GM12878 (cell line): Measurements from ENCODE around the gene ABHD2. TPM values are rescaled to one million over a fixed set of nuclear protein-coding genes. Genes with fewer than 3 reads are reported as not detected.

Experiments used
- ATAC-seq: fragments of 200-7000 bp; cut with Tn5 transposase; 3 replicates; pipeline ENCODE4 v1.9.1; 2020; ENCODE audit warnings: mild to moderate bottlenecking, moderate library complexity
- BruUV-seq: library from RNA; stranded (reverse); fragments of 400-500 nt; replicated peaks from 2 replicates; lab custom pipeline; 2021; lab: Mats Ljungman, UMichigan
- CTCF ChIA-PET: fragments of 300-600 bp; sonication (Branson Sonifier 250); formaldehyde crosslinking; extraction: SDS; loops from one replicate; lab custom pipeline; 2021; ENCODE audit warnings: inconsistent platforms; lab: Yijun Ruan, JAX
- POLR2A ChIA-PET: fragments of 350-600 bp; formaldehyde crosslinking; extraction: SDS; loops from one replicate; lab custom pipeline; 2021; ENCODE audit warnings: inconsistent platforms; lab: Charles Lee
- RAD21 ChIA-PET: fragments of 300-600 bp; sonication (Branson Sonifier 250); formaldehyde crosslinking; loops from one replicate; lab custom pipeline; 2023; ENCODE audit warnings: antibody characterized with exemption; ENCODE audit not compliant: unreplicated experiment; lab: Charles Lee
- SMC1A ChIA-PET: fragments of 300-600 bp; sonication (Branson Sonifier 250); formaldehyde crosslinking; loops from one replicate; lab custom pipeline; 2023; ENCODE audit not compliant: unreplicated experiment, uncharacterized antibody; lab: Charles Lee
- DNase-seq: peaks from one replicate; pipeline ENCODE4 v3.0.0-alpha.2; 2011; ENCODE audit warnings: low read depth, low spot score
- FAIRE-seq: peaks from 3 replicates; lab custom pipeline; 2011; peaks lifted over from hg19 to GRCh38; lab: Jason Lieb, UNC
- H2AFZ ChIP-seq: 2 replicates; pipeline ENCODE4 v1.6.0; 2011; ENCODE audit warnings: low read depth, low read length, control low read depth; ENCODE audit not compliant: control insufficient read depth
- H3K27ac ChIP-seq: 2 replicates; pipeline ENCODE4 v1.5.1; 2011; ENCODE audit warnings: control low read depth; ENCODE audit not compliant: control insufficient read depth, insufficient read depth
- H3K27me3 ChIP-seq, 2 experiments: replicated peaks in 1 of 2; 2 replicates each; pipeline versions ENCODE4 v1.6.0 to v1.6.1; 2011; ENCODE audit warnings: low read length in 1 of 2; ENCODE audit not compliant: control insufficient read depth in 2 of 2, insufficient read depth in 2 of 2
- H3K36me3 ChIP-seq, 2 experiments: 2 replicates each; pipeline ENCODE4 v1.5.1; 2011; ENCODE audit warnings: low read length in 1 of 2; ENCODE audit not compliant: control insufficient read depth in 2 of 2, insufficient read depth in 2 of 2
- H3K4me1 ChIP-seq: 2 replicates; pipeline ENCODE4 v1.6.1; 2011; ENCODE audit warnings: mild to moderate bottlenecking, low read length, moderate library complexity, mixed read lengths; ENCODE audit not compliant: control insufficient read depth, insufficient read depth
- H3K4me2 ChIP-seq: 2 replicates; pipeline ENCODE4 v1.6.0; 2011; ENCODE audit warnings: control low read depth; ENCODE audit not compliant: control insufficient read depth, insufficient read depth
- H3K4me3 ChIP-seq: fragments of 200-600 bp; sonication (generic); 2 replicates; pipeline ENCODE4 v1.5.1; 2016
- H3K79me2 ChIP-seq: 2 replicates; pipeline ENCODE4 v1.6.0; 2011; ENCODE audit warnings: low read length; ENCODE audit not compliant: control insufficient read depth, insufficient read depth
- H3K9ac ChIP-seq: 2 replicates; pipeline ENCODE4 v1.8.0; 2011; ENCODE audit warnings: low read length, control low read depth, mixed read lengths; ENCODE audit not compliant: control insufficient read depth, insufficient read depth
- H3K9me3 ChIP-seq: replicated peaks from 3 replicates; pipeline ENCODE4 v1.5.1; 2011; ENCODE audit warnings: mild to moderate bottlenecking, low read length; ENCODE audit not compliant: control insufficient read depth, insufficient read depth
- H4K20me1 ChIP-seq: 2 replicates; pipeline ENCODE4 v1.6.0; 2011; ENCODE audit not compliant: control insufficient read depth, insufficient read depth
- BACH1 ChIP-seq: fragments of 450-650 bp; IDR thresholded peaks from 2 replicates; pipeline ENCODE4 v1.6.1; 2017; ENCODE audit warnings: mild to moderate bottlenecking, borderline replicate concordance
- BRCA1 ChIP-seq: IDR thresholded peaks from 2 replicates; pipeline ENCODE4 v1.6.1; 2011; ENCODE audit warnings: low read depth, low read length, improper control_type of control experiment
- EGR1 ChIP-seq, 2 experiments: IDR thresholded peaks; 1 replicate in 1 of 2; 2 replicates in 1 of 2; pipeline ENCODE4 v1.6.1; 2011 to 2012; ENCODE audit warnings: low read depth in 2 of 2, low read length in 2 of 2, borderline replicate concordance in 1 of 2, mild to moderate bottlenecking in 1 of 2, moderate library complexity in 1 of 2
- FOXK2 ChIP-seq: fragments of 450-650 bp; IDR thresholded peaks from 2 replicates; pipeline ENCODE4 v1.6.1; 2017; ENCODE audit warnings: mild to moderate bottlenecking, moderate library complexity
- HDAC2 ChIP-seq: fragments of 200-600 bp; sonication (generic); IDR thresholded peaks from 2 replicates; pipeline ENCODE4 v1.6.1; 2017
- MLLT1 ChIP-seq: fragments of 450-650 bp; IDR thresholded peaks from 2 replicates; pipeline ENCODE4 v1.6.1; 2016; ENCODE audit warnings: mild to moderate bottlenecking
- NFIC ChIP-seq: IDR thresholded peaks from 2 replicates; pipeline ENCODE4 v1.6.1; 2012; ENCODE audit warnings: low read depth, mild to moderate bottlenecking, inconsistent platforms, low read length, moderate library complexity
- PAX5 ChIP-seq: IDR thresholded peaks from 2 replicates; pipeline ENCODE4 v1.6.1; 2011; ENCODE audit warnings: low read depth, low read length, borderline replicate concordance
- REST ChIP-seq: IDR thresholded peaks from 2 replicates; pipeline ENCODE4 v1.6.1; 2012; ENCODE audit warnings: mild to moderate bottlenecking, low read depth, low read length
- SPI1 ChIP-seq: IDR thresholded peaks from 2 replicates; pipeline ENCODE4 v1.6.1; 2011; ENCODE audit warnings: low read depth, mild to moderate bottlenecking, low read length, moderate library complexity, borderline replicate concordance; ENCODE audit not compliant: insufficient read depth
- SREBF2 ChIP-seq: IDR thresholded peaks from 2 replicates; pipeline ENCODE4 v1.6.1; 2012; ENCODE audit warnings: mild to moderate bottlenecking, low read length
- ZBED1 ChIP-seq: IDR thresholded peaks from 2 replicates; pipeline ENCODE4 v1.6.1; 2016; ENCODE audit warnings: borderline replicate concordance
- WGBS: methylation state at CpG from one replicate; pipeline ENCODE4 v1.1.6; 2016; ENCODE audit warnings: low lambda C conversion rate; ENCODE audit not compliant: insufficient replicate concordance, insufficient coverage; ENCODE audit errors: missing lambda C conversion rate; 5-methylcytosine and 5-hydroxymethylcytosine counted together
- in situ Hi-C: fragments of 300-500 bp; cut with MboI; formaldehyde crosslinking; loops from 9 replicates; pipeline ENCODE4 v1.14.3; 2018; ENCODE audit warnings: mixed read lengths
- intact Hi-C: fragments of 100-400 bp; cut with micrococcal nuclease; formaldehyde crosslinking; loops from one replicate; pipeline ENCODE4 v1.14.2; 2022; ENCODE audit not compliant: unreplicated experiment
- polyA plus RNA-seq, 11 experiments: library from polyadenylated mRNA; depleted of rRNA in 4 of 11; unstranded in 6 of 11; stranded (reverse) in 5 of 11; fragments of >200 nt; fragmentation: Nextera tagmentation in 4 of 11; fragmentation: Illumina TruSeq in 1 of 11; extraction: Ambion mirVana in 4 of 11; extraction: Trizol in 1 of 11; gene quantifications; 1 replicate in 1 of 11; 2 replicates in 10 of 11; pipeline versions ENCODE4 v1.2.1 to v1.2.3, GENCODE V29; 2011 to 2016; ENCODE audit warnings: inconsistent platforms in 2 of 11, missing spikeins in 2 of 11, low read depth in 1 of 11
- total RNA-seq, 4 experiments: library from RNA; depleted of rRNA in 3 of 4; stranded (reverse); fragments of >200 nt in 3 of 4; fragmentation: Illumina TruSeq in 1 of 4; extraction: Trizol in 1 of 4; gene quantifications; 2 replicates each; pipeline versions ENCODE4 v1.2.1 to v1.2.3, GENCODE V29; 2013 to 2021
- TF ChIP-seq, protein P1 (sequence below): IDR thresholded peaks from 2 replicates; pipeline ENCODE4 v1.6.1; 2012; ENCODE audit warnings: low read depth, low read length, improper control_type of control experiment

Gene ABHD2
- total and polyA plus RNA-seq, 10 of the 15 experiments (the other 5 are each of a cell fraction or from before 2014, with no cell fraction given) = 1.2 to 33.6 (median 20.4) TPM

DNA sequence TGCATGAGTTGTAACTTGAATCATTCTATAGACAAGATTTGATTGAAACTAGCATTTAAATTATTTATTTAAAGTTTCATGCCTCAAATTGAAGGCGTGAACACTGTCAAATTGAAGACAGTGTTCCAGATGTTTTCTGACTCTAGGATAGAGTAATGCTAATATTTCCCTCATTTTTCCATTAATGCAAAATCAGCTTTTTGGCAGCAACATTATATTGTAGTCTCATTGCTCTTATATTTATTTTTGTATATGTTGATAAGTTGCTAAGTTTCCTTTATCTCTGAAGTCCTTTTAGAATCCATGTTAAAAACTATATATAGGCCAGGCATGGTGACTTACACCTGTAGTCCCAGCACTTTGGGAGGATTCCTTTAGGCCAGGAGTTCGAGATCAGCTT lies 160.3 kb downstream of the ABHD2 start:
- H3K9me3 ChIP-seq = peaks cover 4% of the 10 kb centered on the region; the same call in 1 of the 3 replicates
- in situ Hi-C loops = no loop called here
- H3K27me3 ChIP-seq = no peaks in the 10 kb centered on the region
- TF ChIP-seq SREBF2 (no peak), EGR1 (IDR thresholded peaks at IDR 0.05; ENCODE audit: borderline replicate concordance in 1 of 2, low read depth in 2 of 2, low read length in 2 of 2) (no peak), HDAC2 (no peak), SPI1 (no peak), REST (no peak), NFIC (no peak), MLLT1 (no peak), BRCA1 (no peak), ZBED1 (no peak), PAX5 (no peak), BACH1 (no peak), FOXK2 (no peak)
- TF ChIP-seq, protein P1, sequence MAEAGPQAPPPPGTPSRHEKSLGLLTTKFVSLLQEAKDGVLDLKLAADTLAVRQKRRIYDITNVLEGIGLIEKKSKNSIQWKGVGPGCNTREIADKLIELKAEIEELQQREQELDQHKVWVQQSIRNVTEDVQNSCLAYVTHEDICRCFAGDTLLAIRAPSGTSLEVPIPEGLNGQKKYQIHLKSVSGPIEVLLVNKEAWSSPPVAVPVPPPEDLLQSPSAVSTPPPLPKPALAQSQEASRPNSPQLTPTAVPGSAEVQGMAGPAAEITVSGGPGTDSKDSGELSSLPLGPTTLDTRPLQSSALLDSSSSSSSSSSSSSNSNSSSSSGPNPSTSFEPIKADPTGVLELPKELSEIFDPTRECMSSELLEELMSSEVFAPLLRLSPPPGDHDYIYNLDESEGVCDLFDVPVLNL = no peak
- TF ChIP-seq, all 136 proteins: peak for 0
- intact Hi-C loops = no loop called here
- Histone ChIP-seq H3K27ac (no peak overlapping the region), H2AFZ (no peak overlapping the region), H3K4me1 (peaks cover 7% of the 10 kb centered on the region; the same call in 1 of the 2 replicates), H4K20me1 (no peaks in the 10 kb centered on the region), H3K79me2 (peaks cover 37% of the 10 kb centered on the region), H3K4me2 (no peak overlapping the region; the same call in 1 of the 2 replicates), H3K9ac (no peak overlapping the region), H3K4me3 (no peak overlapping the region), H3K36me3 (peaks cover 3 to 10% of the 10 kb centered on the region in 2 experiments)
- BruUV-seq = no TSS peak
- no peak for DNase-seq
- CTCF ChIA-PET = interaction anchor here (5.4 kb wide), 1 partner anchor 42 kb away, joined by 42 read pairs; no protein-coding TSS in a partner anchor
- SMC1A ChIA-PET = no interaction called here
- no peak for ATAC-seq
- 94% methylated on average over 2 of the region's 2 CpGs for WGBS
- RAD21 ChIA-PET = no interaction called here
- POLR2A ChIA-PET = interaction anchor here (0.5 kb wide), 1 partner anchor 24 kb away, joined by 4 read pairs; no protein-coding TSS in a partner anchor
- FAIRE-seq = no peak
